Keratinocyte (primary cell): ENCODE data around the gene PEPD. TPM values are rescaled to one million over a fixed set of nuclear protein-coding genes. Genes with fewer than 3 reads are reported as not detected.

Source experiments
- DNase-seq: peaks from one replicate; pipeline ENCODE4 v3.0.0-alpha.2; 2011; ENCODE audit warnings: low read depth, missing footprints, low spot score
- FAIRE-seq: peaks from 2 replicates; lab custom pipeline; 2011; peaks lifted over from hg19 to GRCh38; lab: Jason Lieb, UNC
- H2AFZ ChIP-seq: 2 replicates; pipeline ENCODE4 v1.6.0; 2012; ENCODE audit warnings: low read length, control low read depth, inconsistent platforms; ENCODE audit not compliant: control insufficient read depth
- H3K27ac ChIP-seq: 2 replicates; pipeline ENCODE4 v1.5.1; 2011; ENCODE audit warnings: low read length; ENCODE audit not compliant: control insufficient read depth, insufficient read depth
- H3K27me3 ChIP-seq: 3 replicates; pipeline ENCODE4 v1.6.0; 2011; ENCODE audit warnings: low read length; ENCODE audit not compliant: control insufficient read depth, insufficient read depth; ENCODE audit errors: extremely low read depth
- H3K36me3 ChIP-seq, 2 experiments: 2 replicates in 1 of 2; 3 replicates in 1 of 2; pipeline ENCODE4 v1.5.1; 2011; ENCODE audit warnings: low read length in 2 of 2, mild to moderate bottlenecking in 1 of 2; ENCODE audit not compliant: control insufficient read depth in 2 of 2, insufficient read depth in 2 of 2; ENCODE audit errors: extremely low read depth in 1 of 2
- H3K4me1 ChIP-seq: 3 replicates; pipeline ENCODE4 v1.5.1; 2011; ENCODE audit warnings: low read length; ENCODE audit not compliant: control insufficient read depth, insufficient read depth; ENCODE audit errors: extremely low read depth
- H3K4me2 ChIP-seq: 3 replicates; pipeline ENCODE4 v1.6.0; 2011; ENCODE audit warnings: low read depth, low read length; ENCODE audit not compliant: control insufficient read depth, insufficient read depth; ENCODE audit errors: extremely low read depth
- H3K4me3 ChIP-seq, 3 experiments: fragments of 200-600 bp in 1 of 3; sonication (generic) in 1 of 3; 2 replicates in 2 of 3; 3 replicates in 1 of 3; pipeline ENCODE4 v1.5.1; 2011 to 2016; ENCODE audit warnings: low read length in 3 of 3, mild to moderate bottlenecking in 3 of 3, control low read depth in 2 of 3, inconsistent platforms in 1 of 3, low read depth in 1 of 3, mixed read lengths in 1 of 3, mixed run types in 1 of 3, moderate library complexity in 1 of 3; ENCODE audit not compliant: control insufficient read depth in 2 of 3, insufficient read depth in 2 of 3; ENCODE audit errors: extremely low read depth in 1 of 3
- H3K79me2 ChIP-seq: 2 replicates; pipeline ENCODE4 v1.6.0; 2012; ENCODE audit warnings: low read length; ENCODE audit not compliant: control insufficient read depth, insufficient read depth
- H3K9ac ChIP-seq: 3 replicates; pipeline ENCODE4 v1.6.0; 2011; ENCODE audit warnings: low read length; ENCODE audit not compliant: control insufficient read depth, insufficient read depth; ENCODE audit errors: extremely low read depth
- H3K9me1 ChIP-seq: 3 replicates; pipeline ENCODE4 v1.6.0; 2011; ENCODE audit warnings: low read length; ENCODE audit not compliant: control insufficient read depth, insufficient read depth; ENCODE audit errors: extremely low read depth
- H3K9me3 ChIP-seq: 2 replicates; pipeline ENCODE4 v1.5.1; 2012; ENCODE audit warnings: low read depth, low read length; ENCODE audit not compliant: control insufficient read depth
- H4K20me1 ChIP-seq: 3 replicates; pipeline ENCODE4 v1.6.0; 2011; ENCODE audit warnings: low read length; ENCODE audit not compliant: control insufficient read depth, insufficient read depth; ENCODE audit errors: extremely low read depth
- EZH2 ChIP-seq: IDR thresholded peaks from one replicate; pipeline ENCODE4 v1.6.1; 2012; ENCODE audit warnings: inconsistent platforms, mild to moderate bottlenecking, low read length, moderate library complexity
- dilution Hi-C: fragments of 300-500 bp; cut with MboI; formaldehyde crosslinking; loops from one replicate; pipeline ENCODE4 v1.7.0; 2020; ENCODE audit warnings: low sequenced_read_pairs; ENCODE audit not compliant: extremely low pct_ligation_motif_present
- polyA plus RNA-seq, 5 experiments: library from polyadenylated mRNA; depleted of rRNA in 3 of 5; stranded (reverse) in 3 of 5; stranded (forward) in 1 of 5; unstranded in 1 of 5; fragments of >200 nt; gene quantifications; 1 replicate in 1 of 5; 2 replicates in 3 of 5; 3 replicates in 1 of 5; pipeline versions ENCODE4 v1.2.1 to v1.2.3, GENCODE V29; 2011 to 2012; ENCODE audit warnings: missing spikeins in 2 of 5, low read depth in 1 of 5, low replicate concordance in 1 of 5
- TF ChIP-seq, protein P1 (sequence below), 3 experiments: IDR thresholded peaks in 1 of 3; conservative IDR thresholded peaks in 1 of 3; optimal IDR thresholded peaks in 1 of 3; 2 replicates in 2 of 3; 3 replicates in 1 of 3; pipeline versions ENCODE3 to v1.5.1; 2011; ENCODE audit warnings: low read length in 3 of 3, mild to moderate bottlenecking in 3 of 3, moderate library complexity in 2 of 3, control low read depth in 1 of 3, inconsistent platforms in 1 of 3; ENCODE audit not compliant: insufficient read depth in 2 of 3; ENCODE audit errors: extremely low read depth in 1 of 3

Gene PEPD
- polyA plus RNA-seq, 1 donor (not counting 4 experiments of a cell fraction or from before 2014, with no cell fraction given): 36.9 TPM

GRCh38 chr19:33362508-33363228 is 158.9 kb downstream of the PEPD start:
- no peaks in the 10 kb centered on the region for H3K9me1 ChIP-seq
- no peaks in the 10 kb centered on the region for H3K27me3 ChIP-seq
- no peak overlapping the region for H3K4me3 ChIP-seq
- FAIRE-seq (no peak), DNase-seq (no peak)
- H3K9ac ChIP-seq: no peak overlapping the region
- peaks cover 21% of the 10 kb centered on the region for H3K4me1 ChIP-seq
- TF ChIP-seq EZH2: no peak
- TF ChIP-seq, protein P1, sequence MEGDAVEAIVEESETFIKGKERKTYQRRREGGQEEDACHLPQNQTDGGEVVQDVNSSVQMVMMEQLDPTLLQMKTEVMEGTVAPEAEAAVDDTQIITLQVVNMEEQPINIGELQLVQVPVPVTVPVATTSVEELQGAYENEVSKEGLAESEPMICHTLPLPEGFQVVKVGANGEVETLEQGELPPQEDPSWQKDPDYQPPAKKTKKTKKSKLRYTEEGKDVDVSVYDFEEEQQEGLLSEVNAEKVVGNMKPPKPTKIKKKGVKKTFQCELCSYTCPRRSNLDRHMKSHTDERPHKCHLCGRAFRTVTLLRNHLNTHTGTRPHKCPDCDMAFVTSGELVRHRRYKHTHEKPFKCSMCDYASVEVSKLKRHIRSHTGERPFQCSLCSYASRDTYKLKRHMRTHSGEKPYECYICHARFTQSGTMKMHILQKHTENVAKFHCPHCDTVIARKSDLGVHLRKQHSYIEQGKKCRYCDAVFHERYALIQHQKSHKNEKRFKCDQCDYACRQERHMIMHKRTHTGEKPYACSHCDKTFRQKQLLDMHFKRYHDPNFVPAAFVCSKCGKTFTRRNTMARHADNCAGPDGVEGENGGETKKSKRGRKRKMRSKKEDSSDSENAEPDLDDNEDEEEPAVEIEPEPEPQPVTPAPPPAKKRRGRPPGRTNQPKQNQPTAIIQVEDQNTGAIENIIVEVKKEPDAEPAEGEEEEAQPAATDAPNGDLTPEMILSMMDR (optimal IDR thresholded peaks at IDR 0.05 in 1 of 3, IDR thresholded peaks at IDR 0.05 in 1 of 3, conservative IDR thresholded peaks at IDR 0.05 in 1 of 3; ENCODE audit: extremely low read depth in 1 of 3, insufficient read depth in 2 of 3, low read length in 3 of 3): no peak
- no peaks in the 10 kb centered on the region for H4K20me1 ChIP-seq
- no peaks in the 10 kb centered on the region for H3K9me3 ChIP-seq
- no peak overlapping the region for H3K27ac ChIP-seq
- no peaks in the 10 kb centered on the region for H3K79me2 ChIP-seq
- dilution Hi-C loops: no loop called here
- H3K4me2 ChIP-seq: no peak overlapping the region
- H3K36me3 ChIP-seq: no peaks in the 10 kb centered on the region
- H2AFZ ChIP-seq: no peak overlapping the region

DNA sequence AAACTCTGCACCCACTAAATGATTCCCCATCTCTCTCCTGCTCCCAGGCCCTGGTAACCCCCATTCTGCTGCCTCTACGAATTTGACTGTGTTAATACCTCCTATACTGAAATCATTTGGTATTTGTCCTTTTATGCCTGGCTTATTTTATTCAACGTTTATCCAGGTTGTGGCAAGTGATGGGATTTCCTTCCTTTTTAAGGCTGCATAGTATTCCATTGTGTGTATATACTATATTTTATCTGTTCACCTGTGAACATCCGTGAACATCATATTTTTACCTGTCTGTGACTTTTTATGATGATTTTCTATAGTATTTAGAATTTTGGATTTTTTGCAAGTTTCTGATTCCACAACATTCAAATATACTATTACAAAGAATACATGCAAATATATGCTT is 162.0 kb downstream of the PEPD start:
- H3K4me1 ChIP-seq: peaks cover 12% of the 10 kb centered on the region
- dilution Hi-C loops: no loop called here
- no peak overlapping the region for H3K4me3 ChIP-seq
- no peaks in the 10 kb centered on the region for H3K9me3 ChIP-seq
- FAIRE-seq (no peak), DNase-seq (no peak)
- H3K9me1 ChIP-seq: no peaks in the 10 kb centered on the region
- TF ChIP-seq, protein P1 (optimal IDR thresholded peaks at IDR 0.05 in 1 of 3, IDR thresholded peaks at IDR 0.05 in 1 of 3, conservative IDR thresholded peaks at IDR 0.05 in 1 of 3; ENCODE audit: extremely low read depth in 1 of 3, insufficient read depth in 2 of 3, low read length in 3 of 3): no peak
- TF ChIP-seq EZH2: no peak
- H3K4me2 ChIP-seq: no peak overlapping the region
- H2AFZ ChIP-seq: no peak overlapping the region
- H3K27me3 ChIP-seq: no peaks in the 10 kb centered on the region
- no peak overlapping the region for H3K27ac ChIP-seq
- H3K9ac ChIP-seq: no peak overlapping the region
- H3K36me3 ChIP-seq: no peaks in the 10 kb centered on the region
- no peaks in the 10 kb centered on the region for H3K79me2 ChIP-seq
- no peaks in the 10 kb centered on the region for H4K20me1 ChIP-seq
